ENCODE measurements around the gene KIAA0232.

The KIAA0232 gene

DNA sequence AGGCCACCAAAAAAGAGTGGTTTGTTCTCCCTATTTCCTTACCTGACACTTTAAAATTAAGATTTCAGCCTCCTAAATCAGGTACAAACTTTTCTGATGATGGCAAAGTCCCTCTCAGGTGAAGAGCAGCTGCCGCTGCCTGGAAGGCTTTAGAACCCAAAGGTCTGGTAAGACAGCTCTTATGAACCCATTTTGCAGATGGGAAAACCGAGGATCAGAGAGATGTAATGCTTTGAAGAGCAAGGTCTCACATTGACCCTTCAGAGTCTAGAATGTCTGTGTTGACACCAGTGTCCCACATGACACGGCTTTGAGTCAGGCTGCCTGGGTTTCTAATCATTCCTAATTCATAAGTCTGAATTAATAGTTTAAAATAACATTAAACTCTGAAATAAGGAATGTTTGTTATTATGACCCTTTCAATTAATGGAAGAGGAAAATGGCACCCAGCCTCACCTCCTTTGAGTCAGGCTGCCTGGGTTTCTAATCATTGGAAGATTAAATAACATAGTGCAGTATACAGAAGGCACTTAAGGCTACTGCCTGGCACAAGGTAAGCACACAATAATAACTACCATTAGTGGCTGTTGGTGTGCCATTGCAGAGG is 27.9 kb upstream of the KIAA0232 start:
- TF ChIP-seq, protein P1, sequence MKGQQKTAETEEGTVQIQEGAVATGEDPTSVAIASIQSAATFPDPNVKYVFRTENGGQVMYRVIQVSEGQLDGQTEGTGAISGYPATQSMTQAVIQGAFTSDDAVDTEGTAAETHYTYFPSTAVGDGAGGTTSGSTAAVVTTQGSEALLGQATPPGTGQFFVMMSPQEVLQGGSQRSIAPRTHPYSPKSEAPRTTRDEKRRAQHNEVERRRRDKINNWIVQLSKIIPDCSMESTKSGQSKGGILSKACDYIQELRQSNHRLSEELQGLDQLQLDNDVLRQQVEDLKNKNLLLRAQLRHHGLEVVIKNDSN (IDR thresholded peaks at IDR 0.05), result no peak
- no peak for TF ChIP-seq CEBPB (IDR thresholded peaks at IDR 0.05)
- TF ChIP-seq EGR1 (IDR thresholded peaks at IDR 0.05), result no peak
- no peak for TF ChIP-seq TEAD4 (IDR thresholded peaks at IDR 0.05)
- TF ChIP-seq RAD21 (IDR thresholded peaks at IDR 0.05; ENCODE audit: low read depth), result no peak

- TF ChIP-seq TAF1 (IDR thresholded peaks at IDR 0.05; ENCODE audit: low read depth), result no peak
- no peak for TF ChIP-seq EGR1 (IDR thresholded peaks at IDR 0.05)
- TF ChIP-seq ZBTB7A (IDR thresholded peaks at IDR 0.05; ENCODE audit: low read depth), result no peak
- no peak for TF ChIP-seq CEBPB (IDR thresholded peaks at IDR 0.05)
- TF ChIP-seq, protein P2, sequence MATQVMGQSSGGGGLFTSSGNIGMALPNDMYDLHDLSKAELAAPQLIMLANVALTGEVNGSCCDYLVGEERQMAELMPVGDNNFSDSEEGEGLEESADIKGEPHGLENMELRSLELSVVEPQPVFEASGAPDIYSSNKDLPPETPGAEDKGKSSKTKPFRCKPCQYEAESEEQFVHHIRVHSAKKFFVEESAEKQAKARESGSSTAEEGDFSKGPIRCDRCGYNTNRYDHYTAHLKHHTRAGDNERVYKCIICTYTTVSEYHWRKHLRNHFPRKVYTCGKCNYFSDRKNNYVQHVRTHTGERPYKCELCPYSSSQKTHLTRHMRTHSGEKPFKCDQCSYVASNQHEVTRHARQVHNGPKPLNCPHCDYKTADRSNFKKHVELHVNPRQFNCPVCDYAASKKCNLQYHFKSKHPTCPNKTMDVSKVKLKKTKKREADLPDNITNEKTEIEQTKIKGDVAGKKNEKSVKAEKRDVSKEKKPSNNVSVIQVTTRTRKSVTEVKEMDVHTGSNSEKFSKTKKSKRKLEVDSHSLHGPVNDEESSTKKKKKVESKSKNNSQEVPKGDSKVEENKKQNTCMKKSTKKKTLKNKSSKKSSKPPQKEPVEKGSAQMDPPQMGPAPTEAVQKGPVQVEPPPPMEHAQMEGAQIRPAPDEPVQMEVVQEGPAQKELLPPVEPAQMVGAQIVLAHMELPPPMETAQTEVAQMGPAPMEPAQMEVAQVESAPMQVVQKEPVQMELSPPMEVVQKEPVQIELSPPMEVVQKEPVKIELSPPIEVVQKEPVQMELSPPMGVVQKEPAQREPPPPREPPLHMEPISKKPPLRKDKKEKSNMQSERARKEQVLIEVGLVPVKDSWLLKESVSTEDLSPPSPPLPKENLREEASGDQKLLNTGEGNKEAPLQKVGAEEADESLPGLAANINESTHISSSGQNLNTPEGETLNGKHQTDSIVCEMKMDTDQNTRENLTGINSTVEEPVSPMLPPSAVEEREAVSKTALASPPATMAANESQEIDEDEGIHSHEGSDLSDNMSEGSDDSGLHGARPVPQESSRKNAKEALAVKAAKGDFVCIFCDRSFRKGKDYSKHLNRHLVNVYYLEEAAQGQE (IDR thresholded peaks at IDR 0.05; ENCODE audit: low read depth), result no peak
- TF ChIP-seq FOXM1 (IDR thresholded peaks at IDR 0.05; ENCODE audit: borderline replicate concordance, low read depth), result no peak
- no peak for TF ChIP-seq YY1 (IDR thresholded peaks at IDR 0.05; ENCODE audit: low read depth)
- TF ChIP-seq, protein P1 (IDR thresholded peaks at IDR 0.05), result no peak
- TF ChIP-seq TCF12 (IDR thresholded peaks at IDR 0.05; ENCODE audit: low read depth), result no peak
- no peak for TF ChIP-seq CREB1 (IDR thresholded peaks at IDR 0.05; ENCODE audit: low read depth)
Observed at GRCh38 chr4:6755088-6755753, 27.3 kb upstream of the KIAA0232 start.

DNA sequence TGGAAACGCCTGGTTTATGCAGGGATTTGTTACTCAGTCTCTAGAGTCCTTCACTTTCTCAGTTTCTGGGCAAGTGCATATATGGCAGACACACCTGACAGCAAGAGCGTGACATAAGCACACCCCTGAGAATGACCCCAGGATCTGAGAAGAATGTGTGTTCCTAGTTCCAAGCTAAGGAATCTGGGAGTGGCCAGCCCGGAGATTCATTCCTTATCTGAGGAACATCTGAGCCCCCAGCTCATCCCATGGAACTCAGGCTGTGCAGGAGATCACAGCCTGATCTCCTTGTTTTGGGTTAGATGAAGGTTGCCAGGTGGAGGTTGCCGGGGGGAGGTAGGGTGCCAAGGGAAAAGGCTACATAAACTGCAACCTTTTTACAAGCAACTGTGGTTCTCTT is 23.8 kb upstream of the KIAA0232 start:
- no peak for TF ChIP-seq CREB1 (IDR thresholded peaks at IDR 0.05; ENCODE audit: low read depth)
- no peak for TF ChIP-seq NFIC (IDR thresholded peaks at IDR 0.05)
- no peak for TF ChIP-seq ZBTB7A (IDR thresholded peaks at IDR 0.05; ENCODE audit: low read depth)
- no peak for TF ChIP-seq TAF1 (IDR thresholded peaks at IDR 0.05; ENCODE audit: low read depth)
- TF ChIP-seq, protein P1 (IDR thresholded peaks at IDR 0.05), result no peak
- TF ChIP-seq EP300 (IDR thresholded peaks at IDR 0.05; ENCODE audit: borderline replicate concordance), result no peak
- no peak for TF ChIP-seq FOXM1 (IDR thresholded peaks at IDR 0.05; ENCODE audit: borderline replicate concordance, low read depth)
- TF ChIP-seq YY1 (IDR thresholded peaks at IDR 0.05; ENCODE audit: low read depth), result no peak
- TF ChIP-seq, protein P2 (IDR thresholded peaks at IDR 0.05; ENCODE audit: low read depth), result no peak
- TF ChIP-seq TEAD4 (IDR thresholded peaks at IDR 0.05), result no peak
- TF ChIP-seq EGR1 (IDR thresholded peaks at IDR 0.05), result no peak
- TF ChIP-seq TCF12 (IDR thresholded peaks at IDR 0.05; ENCODE audit: low read depth), result no peak
- no peak for TF ChIP-seq MAX (IDR thresholded peaks at IDR 0.05)

GRCh38 chr4:6760865-6761264 is 21.7 kb upstream of the KIAA0232 start:
- TF ChIP-seq, protein P1 (IDR thresholded peaks at IDR 0.05), result no peak
- no peak for TF ChIP-seq TCF12 (IDR thresholded peaks at IDR 0.05; ENCODE audit: low read depth)
- no peak for TF ChIP-seq NFIC (IDR thresholded peaks at IDR 0.05)
- no peak for TF ChIP-seq YY1 (IDR thresholded peaks at IDR 0.05; ENCODE audit: low read depth)
- TF ChIP-seq CREB1 (IDR thresholded peaks at IDR 0.05; ENCODE audit: low read depth), result no peak
- no peak for TF ChIP-seq MAX (IDR thresholded peaks at IDR 0.05)
- no peak for TF ChIP-seq FOXM1 (IDR thresholded peaks at IDR 0.05; ENCODE audit: borderline replicate concordance, low read depth)
- no peak for TF ChIP-seq TEAD4 (IDR thresholded peaks at IDR 0.05)
- no peak for TF ChIP-seq TAF1 (IDR thresholded peaks at IDR 0.05; ENCODE audit: low read depth)
- TF ChIP-seq EP300 (IDR thresholded peaks at IDR 0.05; ENCODE audit: borderline replicate concordance), result no peak
- TF ChIP-seq RAD21 (IDR thresholded peaks at IDR 0.05; ENCODE audit: low read depth), result no peak
- TF ChIP-seq, protein P2 (IDR thresholded peaks at IDR 0.05; ENCODE audit: low read depth), result no peak
- no peak for TF ChIP-seq ZBTB7A (IDR thresholded peaks at IDR 0.05; ENCODE audit: low read depth)
- no peak for TF ChIP-seq EGR1 (IDR thresholded peaks at IDR 0.05)
- TF ChIP-seq CEBPB (IDR thresholded peaks at IDR 0.05), result no peak
